B cell (primary cell): ENCODE data around the gene MMS22L. TPM values are rescaled to one million over a fixed set of nuclear protein-coding genes. Genes with fewer than 3 reads are reported as not detected.

ENCODE experiments used
- ATAC-seq: fragments of 200-7000 bp; cut with Tn5 transposase; one replicate; pipeline ENCODE4 v1.10.0; 2021; ENCODE audit warnings: low read depth, mild to moderate bottlenecking, moderate number of reproducible peaks, moderate library complexity
- CTCF ChIA-PET: fragments of 350-600 bp; sonication (Branson Sonifier 250); formaldehyde crosslinking; loops from one replicate; lab custom pipeline; 2021; ENCODE audit warnings: antibody characterized with exemption, inconsistent platforms; lab: Charles Lee
- POLR2A ChIA-PET: fragments of 350-600 bp; sonication (Branson Sonifier 250); formaldehyde crosslinking; loops from one replicate; lab custom pipeline; 2021; ENCODE audit warnings: antibody characterized with exemption; lab: Charles Lee
- DNase-seq: peaks from one replicate; pipeline ENCODE4 v3.0.0; 2013
- H2AFZ ChIP-seq: 2 replicates; pipeline ENCODE4 v1.6.1; 2012; ENCODE audit warnings: mild to moderate bottlenecking, low read depth, low read length; ENCODE audit not compliant: insufficient read depth, poor library complexity, severe bottlenecking
- H3K27ac ChIP-seq, 2 donors: 1 replicate in 1 of 2; 2 replicates in 1 of 2; pipeline ENCODE4 v1.5.1; 2012 to 2013; ENCODE audit warnings: low read length in 2 of 2, mild to moderate bottlenecking in 2 of 2, moderate library complexity in 1 of 2
- H3K27me3 ChIP-seq, 4 experiments: fragments of 200-600 bp in 1 of 4; sonication (generic) in 1 of 4; replicated peaks in 1 of 4; 1 replicate in 2 of 4; 2 replicates in 2 of 4; pipeline versions ENCODE4 v1.6.1 to v1.7.0; 2013 to 2016; ENCODE audit warnings: low read length in 3 of 4, mild to moderate bottlenecking in 2 of 4, mixed read lengths in 1 of 4, moderate library complexity in 1 of 4; ENCODE audit not compliant: insufficient read depth in 4 of 4, control insufficient read depth in 3 of 4; ENCODE audit errors: control extremely low read depth in 1 of 4
- H3K36me3 ChIP-seq, 2 experiments: replicated peaks in 1 of 2; 1 replicate in 1 of 2; 2 replicates in 1 of 2; pipeline versions ENCODE4 v1.6.1 to v1.7.1; 2013; ENCODE audit warnings: low read length in 1 of 2; ENCODE audit not compliant: insufficient read depth in 2 of 2, control insufficient read depth in 1 of 2; ENCODE audit errors: control extremely low read depth in 1 of 2, extremely low read depth in 1 of 2
- H3K4me1 ChIP-seq, 2 donors: fragments of 200-600 bp in 1 of 2; sonication (generic) in 1 of 2; 1 replicate in 1 of 2; 2 replicates in 1 of 2; pipeline versions ENCODE4 v1.5.1 to v1.6.1; 2013 to 2017; ENCODE audit warnings: low read length in 2 of 2; ENCODE audit not compliant: control insufficient read depth in 2 of 2, insufficient read depth in 2 of 2
- H3K4me2 ChIP-seq: replicated peaks from 2 replicates; pipeline ENCODE3; 2012; ENCODE audit warnings: mild to moderate bottlenecking, low read depth, low read length; ENCODE audit not compliant: poor library complexity, severe bottlenecking
- H3K4me3 ChIP-seq, 5 experiments: fragments of 200-600 bp in 1 of 5; sonication (generic) in 1 of 5; 1 replicate in 3 of 5; 2 replicates in 2 of 5; pipeline versions ENCODE4 v1.5.1 to v1.7.0; 2011 to 2016; ENCODE audit warnings: low read length in 4 of 5, mild to moderate bottlenecking in 4 of 5, low read depth in 2 of 5, control low read depth in 1 of 5, moderate library complexity in 1 of 5; ENCODE audit not compliant: insufficient read depth in 1 of 5; ENCODE audit errors: control extremely low read depth in 1 of 5, extremely low read depth in 1 of 5
- H3K79me2 ChIP-seq: fragments of 200-600 bp; sonication (generic); one replicate; pipeline ENCODE4 v1.6.0; 2016; ENCODE audit warnings: low read length; ENCODE audit not compliant: control insufficient read depth, insufficient read depth
- H3K9ac ChIP-seq: fragments of 200-600 bp; sonication (generic); 2 replicates; pipeline ENCODE4 v1.6.1; 2017; ENCODE audit warnings: mild to moderate bottlenecking, low read length, moderate library complexity
- H3K9me3 ChIP-seq, 3 donors: one replicate each; pipeline versions ENCODE4 v1.6.1 to v1.7.1; 2013; ENCODE audit warnings: low read length in 2 of 3; ENCODE audit not compliant: control insufficient read depth in 2 of 3, insufficient read depth in 1 of 3; ENCODE audit errors: control extremely low read depth in 1 of 3
- H4K20me1 ChIP-seq: 2 replicates; pipeline ENCODE4 v1.6.0; 2012; ENCODE audit warnings: mild to moderate bottlenecking, low read length; ENCODE audit not compliant: insufficient read depth, control insufficient read depth, poor library complexity, severe bottlenecking
- H3K27ac Mint-ChIP-seq: one replicate; pipeline ENCODE4 v1.8.0; 2021; ENCODE audit warnings: mixed read lengths
- H3K27me3 Mint-ChIP-seq: one replicate; pipeline ENCODE4 v1.8.0; 2021; ENCODE audit warnings: mixed read lengths
- H3K4me1 Mint-ChIP-seq: one replicate; pipeline ENCODE4 v1.8.0; 2021; ENCODE audit warnings: mixed read lengths
- H3K4me3 Mint-ChIP-seq: one replicate; pipeline ENCODE4 v1.8.0; 2021; ENCODE audit warnings: mixed read lengths
- H3K9me3 Mint-ChIP-seq: one replicate; pipeline ENCODE4 v1.8.0; 2022; ENCODE audit warnings: mixed read lengths; ENCODE audit not compliant: insufficient read depth
- CTCF ChIP-seq: fragments of 200-600 bp; IDR thresholded peaks from one replicate; pipeline ENCODE4 v1.8.0; 2022; ENCODE audit warnings: antibody characterized with exemption, mild to moderate bottlenecking
- EZH2 ChIP-seq: IDR thresholded peaks from 2 replicates; pipeline ENCODE4 v1.6.1; 2012; ENCODE audit warnings: borderline replicate concordance, low read depth, mild to moderate bottlenecking, moderate library complexity, low read length; ENCODE audit not compliant: insufficient read depth, poor library complexity, severe bottlenecking
- WGBS: methylation state at CpG from one replicate; pipeline ENCODE4 v1.1.5; 2013; ENCODE audit warnings: missing lambda C conversion rate; ENCODE audit not compliant: insufficient coverage; 5-methylcytosine and 5-hydroxymethylcytosine counted together
- intact Hi-C: fragments of 100-400 bp; cut with micrococcal nuclease; formaldehyde crosslinking; loops from one replicate; pipeline ENCODE4 v1.10.0; 2022
- polyA plus RNA-seq: library from polyadenylated mRNA; depleted of rRNA; stranded (reverse); fragments of >200 nt; gene quantifications from 2 replicates; pipeline ENCODE4 v1.2.3, GENCODE V29; 2012
- total RNA-seq, 2 donors: library from RNA; stranded (reverse); fragments of 120-200 nt in 1 of 2; gene quantifications; 1 replicate in 1 of 2; 2 replicates in 1 of 2; pipeline versions ENCODE4 v1.2.3 to v1.2.4, GENCODE V29; 2013 to 2022

Gene MMS22L
- total and polyA plus RNA-seq, 2 donors (not counting 1 experiment from before 2014, with no cell fraction given) = 3.2 to 20.5 TPM

- Histone ChIP-seq H3K36me3 (peaks cover 0 to 3% of the 10 kb centered on the region in 2 experiments), H3K4me3 (no peak overlapping the region), H3K27me3 (no peaks in the 10 kb centered on the region), H3K9ac (no peak overlapping the region), H3K4me2 (no peak overlapping the region), H3K4me1 (no peaks in the 10 kb centered on the region), H4K20me1 (no peaks in the 10 kb centered on the region), H3K79me2 (no peaks in the 10 kb centered on the region), H3K27ac (no peak overlapping the region), H3K9me3 (no peaks in the 10 kb centered on the region), H2AFZ (no peak overlapping the region)
- DNase-seq = no peak
- no peak overlapping the region for H3K4me3 Mint-ChIP-seq
- TF ChIP-seq CTCF = no peak
- TF ChIP-seq EZH2 = no peak
- intact Hi-C loops = no loop called here
- H3K27ac Mint-ChIP-seq = no peak overlapping the region
- POLR2A ChIA-PET = no interaction called here
- CTCF ChIA-PET = no interaction called here
- H3K27me3 Mint-ChIP-seq = no peaks in the 10 kb centered on the region
- H3K9me3 Mint-ChIP-seq = no peaks in the 10 kb centered on the region
- H3K4me1 Mint-ChIP-seq = no peaks in the 10 kb centered on the region
- 100% methylated on average over 1 of the region's 1 CpG for WGBS
- no peak for ATAC-seq
These were observed 137.3 kb downstream of the MMS22L start for GRCh38 chr6:97145691-97146090.

GRCh38 chr6:97141756-97142155 is 141.3 kb downstream of the MMS22L start:
- no peak overlapping the region for H3K9ac ChIP-seq
- no peak overlapping the region for H3K4me2 ChIP-seq
- no peaks in the 10 kb centered on the region for H3K4me1 ChIP-seq
- no peaks in the 10 kb centered on the region for H3K27me3 Mint-ChIP-seq
- H3K36me3 ChIP-seq = no peaks in the 10 kb centered on the region
- no peak overlapping the region for H3K27ac Mint-ChIP-seq
- no peaks in the 10 kb centered on the region for H3K9me3 ChIP-seq
- ATAC-seq (no peak), DNase-seq (no peak)
- no peaks in the 10 kb centered on the region for H3K79me2 ChIP-seq
- no peaks in the 10 kb centered on the region for H4K20me1 ChIP-seq
- no peak overlapping the region for H3K27ac ChIP-seq
- no peaks in the 10 kb centered on the region for H3K4me1 Mint-ChIP-seq
- intact Hi-C loops = no loop called here
- no peak overlapping the region for H2AFZ ChIP-seq
- H3K27me3 ChIP-seq = no peaks in the 10 kb centered on the region
- POLR2A ChIA-PET = no interaction called here
- no peak for TF ChIP-seq CTCF
- no peak for TF ChIP-seq EZH2
- no peak overlapping the region for H3K4me3 Mint-ChIP-seq
- no peak overlapping the region for H3K4me3 ChIP-seq
- CTCF ChIA-PET = no interaction called here
- no peaks in the 10 kb centered on the region for H3K9me3 Mint-ChIP-seq
